PC-9 (cell line): ENCODE results near the gene EHMT1.

Experiments
- EZH2 ChIP-seq: fragments of 200-600 bp; sonication (generic); IDR thresholded peaks from 2 replicates; pipeline ENCODE4 v1.8.0; 2017; ENCODE audit warnings: antibody characterized with exemption, low read depth
- TF ChIP-seq, protein P1 (sequence below): fragments of 200-600 bp; sonication (generic); conservative IDR thresholded peaks from 2 replicates; pipeline ENCODE4 v1.6.1; 2017; ENCODE audit warnings: mixed run types, antibody characterized with exemption, mild to moderate bottlenecking, moderate library complexity

DNA sequence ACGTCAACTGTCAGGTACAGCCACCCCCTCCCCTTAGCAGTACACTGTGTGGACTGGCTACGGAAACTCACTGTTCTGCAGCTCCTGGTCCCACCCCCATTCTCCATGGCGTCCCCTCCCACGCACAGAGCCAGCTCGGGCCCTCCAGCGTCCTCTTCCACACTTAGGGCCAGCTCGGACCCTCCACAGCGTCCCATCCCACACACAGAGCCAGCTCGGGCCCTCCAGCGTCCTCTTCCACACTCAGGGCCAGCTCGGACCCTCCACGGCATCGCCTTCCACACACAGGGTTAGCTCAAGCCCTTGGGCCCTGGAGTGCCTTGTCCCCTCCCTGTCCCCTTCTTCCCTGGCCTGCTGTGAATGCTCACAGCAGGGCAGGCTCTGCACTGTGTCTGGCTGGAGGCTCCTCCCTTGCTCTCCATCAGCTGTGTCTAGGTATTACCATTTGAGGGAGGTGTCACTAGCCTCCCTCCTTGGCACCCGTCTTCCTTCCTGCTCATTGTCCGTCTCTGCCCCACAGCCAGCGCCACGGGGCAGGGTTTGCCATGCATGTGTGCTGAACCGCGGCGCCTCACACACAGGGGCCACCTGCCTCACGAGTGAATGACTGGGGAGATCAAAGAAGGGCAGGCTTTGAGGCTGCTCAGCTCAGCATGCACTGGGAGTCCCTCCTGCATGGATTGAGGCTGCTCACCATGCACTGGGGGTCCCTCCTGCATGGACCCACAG is 180.3 kb downstream of the EHMT1 start:
- TF ChIP-seq, protein P1, sequence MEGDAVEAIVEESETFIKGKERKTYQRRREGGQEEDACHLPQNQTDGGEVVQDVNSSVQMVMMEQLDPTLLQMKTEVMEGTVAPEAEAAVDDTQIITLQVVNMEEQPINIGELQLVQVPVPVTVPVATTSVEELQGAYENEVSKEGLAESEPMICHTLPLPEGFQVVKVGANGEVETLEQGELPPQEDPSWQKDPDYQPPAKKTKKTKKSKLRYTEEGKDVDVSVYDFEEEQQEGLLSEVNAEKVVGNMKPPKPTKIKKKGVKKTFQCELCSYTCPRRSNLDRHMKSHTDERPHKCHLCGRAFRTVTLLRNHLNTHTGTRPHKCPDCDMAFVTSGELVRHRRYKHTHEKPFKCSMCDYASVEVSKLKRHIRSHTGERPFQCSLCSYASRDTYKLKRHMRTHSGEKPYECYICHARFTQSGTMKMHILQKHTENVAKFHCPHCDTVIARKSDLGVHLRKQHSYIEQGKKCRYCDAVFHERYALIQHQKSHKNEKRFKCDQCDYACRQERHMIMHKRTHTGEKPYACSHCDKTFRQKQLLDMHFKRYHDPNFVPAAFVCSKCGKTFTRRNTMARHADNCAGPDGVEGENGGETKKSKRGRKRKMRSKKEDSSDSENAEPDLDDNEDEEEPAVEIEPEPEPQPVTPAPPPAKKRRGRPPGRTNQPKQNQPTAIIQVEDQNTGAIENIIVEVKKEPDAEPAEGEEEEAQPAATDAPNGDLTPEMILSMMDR, result no peak
- no peak for TF ChIP-seq EZH2
